CD4-positive, alpha-beta memory T cell (primary cell): Measurements from ENCODE around the gene HS2ST1. TPM values are rescaled to one million over a fixed set of nuclear protein-coding genes. Genes with fewer than 3 reads are reported as not detected.

Experiments
- CTCF ChIA-PET: fragments of 350-600 bp; sonication (Branson Sonifier 250); formaldehyde crosslinking; loops from one replicate; lab custom pipeline; 2021; ENCODE audit warnings: inconsistent platforms; ENCODE audit not compliant: partially characterized antibody; lab: Charles Lee
- POLR2A ChIA-PET: fragments of 350-600 bp; sonication (Branson Sonifier 250); formaldehyde crosslinking; loops from one replicate; lab custom pipeline; 2021; ENCODE audit not compliant: partially characterized antibody; lab: Charles Lee
- DNase-seq, 5 donors: peaks; one replicate each; pipeline versions ENCODE4 v3.0.0 to v3.0.0-alpha.2; 2020 to 2022; ENCODE audit warnings: mixed read lengths in 1 of 5
- H3K27ac ChIP-seq: one replicate; pipeline ENCODE4 v1.7.0; 2013; ENCODE audit warnings: low read depth, low read length
- H3K27me3 ChIP-seq: 2 replicates; pipeline ENCODE4 v1.7.0; 2013; ENCODE audit warnings: mild to moderate bottlenecking, low read length, moderate library complexity; ENCODE audit not compliant: insufficient read depth
- H3K36me3 ChIP-seq: 2 replicates; pipeline ENCODE4 v1.7.0; 2013; ENCODE audit warnings: mild to moderate bottlenecking, low read length, moderate library complexity; ENCODE audit not compliant: insufficient read depth
- H3K4me1 ChIP-seq: 2 replicates; pipeline ENCODE4 v1.7.0; 2013; ENCODE audit warnings: mild to moderate bottlenecking, low read length, moderate library complexity; ENCODE audit not compliant: insufficient read depth
- H3K4me3 ChIP-seq, 2 donors: one replicate each; pipeline ENCODE4 v1.7.0; 2013; ENCODE audit warnings: low read length in 2 of 2, mild to moderate bottlenecking in 1 of 2
- H3K9me3 ChIP-seq, 2 donors: one replicate each; pipeline ENCODE4 v1.7.0; 2013; ENCODE audit warnings: low read length in 2 of 2, control low read depth in 1 of 2; ENCODE audit not compliant: control insufficient read depth in 1 of 2
- H3K27ac Mint-ChIP-seq, 7 donors: one replicate each; pipeline ENCODE4 v1.8.0; 2020 to 2021; ENCODE audit warnings: mixed read lengths in 7 of 7, mild to moderate bottlenecking in 6 of 7, inconsistent platforms in 3 of 7, moderate library complexity in 3 of 7
- H3K27me3 Mint-ChIP-seq, 2 donors: one replicate each; pipeline ENCODE4 v1.8.0; 2020 to 2021; ENCODE audit warnings: mixed read lengths in 2 of 2
- H3K36me3 Mint-ChIP-seq, 2 donors: one replicate each; pipeline ENCODE4 v1.8.0; 2020 to 2021; ENCODE audit warnings: mixed read lengths in 2 of 2, inconsistent platforms in 1 of 2, mild to moderate bottlenecking in 1 of 2
- H3K4me1 Mint-ChIP-seq, 4 donors: one replicate each; pipeline ENCODE4 v1.8.0; 2020 to 2021; ENCODE audit warnings: mixed read lengths in 4 of 4, mild to moderate bottlenecking in 1 of 4
- H3K4me3 Mint-ChIP-seq, 8 donors: one replicate each; pipeline ENCODE4 v1.8.0; 2020 to 2021; ENCODE audit warnings: mixed read lengths in 8 of 8, mild to moderate bottlenecking in 7 of 8, moderate library complexity in 6 of 8, inconsistent platforms in 3 of 8
- H3K9me3 Mint-ChIP-seq, 8 donors: one replicate each; pipeline ENCODE4 v1.8.0; 2020 to 2021; ENCODE audit warnings: mixed read lengths in 8 of 8, mild to moderate bottlenecking in 5 of 8, inconsistent platforms in 3 of 8, moderate library complexity in 1 of 8
- intact Hi-C: fragments of 100-400 bp; cut with micrococcal nuclease; formaldehyde crosslinking; loops from one replicate; pipeline ENCODE4 v1.15.1; 2023
- polyA plus RNA-seq, 2 donors: library from polyadenylated mRNA; unstranded; fragments of 300-500 nt; fragmentation: Illumina TruSeq; gene quantifications; one replicate each; pipeline ENCODE4 v1.2.3, GENCODE V29; 2021
- total RNA-seq, 2 experiments: library from RNA; stranded (reverse); gene quantifications; one replicate each; pipeline ENCODE4 v1.2.3, GENCODE V29; 2021

Gene HS2ST1
- total and polyA plus RNA-seq, 4 experiments from 2014 or later, result 5.4 to 15.8 (median 11.2) TPM

DNA sequence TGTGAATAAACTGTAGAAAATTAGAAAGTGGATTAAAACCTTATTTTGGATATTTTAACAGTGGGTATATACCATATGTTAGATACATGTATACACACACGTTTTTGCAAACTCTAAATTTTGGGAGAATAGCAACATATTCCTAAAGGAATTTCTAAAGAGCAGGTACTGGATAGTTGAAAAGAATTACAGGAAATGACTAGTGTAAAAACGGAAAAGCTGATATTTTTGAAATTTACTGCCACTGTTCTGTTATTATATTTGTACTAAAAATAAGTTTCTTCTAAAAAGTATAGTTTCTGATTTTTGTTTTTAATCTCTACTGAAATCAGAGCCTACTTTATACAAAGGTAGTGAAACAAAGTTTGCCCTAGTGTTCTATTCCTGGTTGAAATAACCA is 114.1 kb downstream of the HS2ST1 start:
- Histone ChIP-seq H3K27me3 (no peaks in the 10 kb centered on the region), H3K27ac (no peak overlapping the region), H3K4me1 (no peaks in the 10 kb centered on the region), H3K9me3 (no peaks in the 10 kb centered on the region), H3K4me3 (no peak overlapping the region), H3K36me3 (no peaks in the 10 kb centered on the region)
- intact Hi-C loops, result no loop called here
- DNase-seq, result no peak
- POLR2A ChIA-PET, result no interaction called here
- Mint-ChIP-seq H3K4me1 (peaks cover 0 to 6% (median 1%) of the 10 kb centered on the region in 4 donors), H3K36me3 (no peaks in the 10 kb centered on the region), H3K27me3 (no peaks in the 10 kb centered on the region), H3K27ac (peak overlapping the region in 1 of 7 donors; percentile 57), H3K9me3 (no peaks in the 10 kb centered on the region), H3K4me3 (no peak overlapping the region)
- CTCF ChIA-PET, result no interaction called here

DNA sequence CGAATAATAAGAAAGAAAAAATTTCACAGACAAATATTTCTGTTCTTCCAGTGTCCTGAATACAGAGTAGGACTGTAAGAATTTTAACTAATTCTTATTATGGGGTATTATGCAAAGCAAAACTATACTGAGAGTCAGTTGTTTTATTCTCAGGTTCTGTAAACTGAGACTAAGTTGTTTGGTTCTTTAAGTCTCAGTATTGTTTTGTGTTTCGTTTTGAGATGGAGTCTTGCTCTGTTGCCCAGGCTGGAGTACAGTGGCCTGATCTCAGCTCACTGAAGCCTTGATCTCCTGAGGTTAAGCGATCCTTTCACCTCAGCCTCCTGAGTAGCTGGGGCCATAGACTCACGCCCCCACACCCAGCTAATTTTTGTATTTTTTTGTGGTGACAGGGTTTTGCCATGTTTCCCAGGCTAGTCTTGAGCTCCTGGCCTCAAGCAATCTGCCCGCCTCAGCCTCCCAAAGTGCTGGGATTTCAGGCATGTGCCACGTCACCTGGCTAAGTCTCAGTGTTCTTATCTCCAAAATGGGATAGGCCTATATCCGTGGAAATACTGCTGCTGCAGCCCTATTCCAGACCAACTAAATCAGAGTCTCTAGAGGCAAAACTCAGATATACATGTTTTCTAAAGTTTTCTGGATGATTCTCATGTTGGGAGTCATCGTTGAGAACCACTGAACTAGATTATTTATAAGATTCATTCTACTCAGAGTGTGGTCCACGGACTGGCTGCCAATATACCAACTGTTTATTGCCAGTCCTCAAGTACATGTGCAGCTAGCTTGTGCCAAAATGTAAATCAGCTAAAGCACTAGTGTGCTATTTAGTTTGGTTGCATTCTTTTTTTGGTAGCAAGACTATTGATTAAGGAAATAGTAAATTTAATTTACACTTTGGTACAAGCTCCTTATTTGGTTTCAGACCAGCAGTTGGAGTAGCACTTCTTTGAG is 116.6 kb downstream of the HS2ST1 start:
- DNase-seq, result no peak
- Histone ChIP-seq H3K27me3 (no peaks in the 10 kb centered on the region), H3K27ac (no peak overlapping the region), H3K4me3 (no peak overlapping the region), H3K9me3 (no peaks in the 10 kb centered on the region), H3K36me3 (no peaks in the 10 kb centered on the region), H3K4me1 (no peaks in the 10 kb centered on the region)
- Mint-ChIP-seq H3K4me3 (no peak overlapping the region), H3K36me3 (no peaks in the 10 kb centered on the region), H3K27me3 (no peaks in the 10 kb centered on the region), H3K9me3 (no peaks in the 10 kb centered on the region), H3K4me1 (peaks cover 0 to 5% (median under 1%) of the 10 kb centered on the region in 4 donors), H3K27ac (no peak overlapping the region)
- POLR2A ChIA-PET, result no interaction called here
- CTCF ChIA-PET, result no interaction called here
- intact Hi-C loops, result no loop called here

- intact Hi-C loops, result no loop called here
- DNase-seq, result no peak
- ChIA-PET POLR2A (no interaction called here), CTCF (no interaction called here)
- H3K27me3 ChIP-seq, result no peaks in the 10 kb centered on the region
- H3K9me3 Mint-ChIP-seq, result no peaks in the 10 kb centered on the region
- no peaks in the 10 kb centered on the region for H3K27me3 Mint-ChIP-seq
- H3K4me1 ChIP-seq, result no peaks in the 10 kb centered on the region
- H3K4me1 Mint-ChIP-seq, result peaks cover 0 to 7% (median 3%) of the 10 kb centered on the region in 4 donors
- no peak overlapping the region for H3K27ac ChIP-seq
- H3K4me3 ChIP-seq, result no peak overlapping the region
- H3K36me3 ChIP-seq, result no peaks in the 10 kb centered on the region
- no peaks in the 10 kb centered on the region for H3K36me3 Mint-ChIP-seq
- H3K27ac Mint-ChIP-seq, result no peak overlapping the region
- H3K9me3 ChIP-seq, result no peaks in the 10 kb centered on the region
- no peak overlapping the region for H3K4me3 Mint-ChIP-seq
Measured at GRCh38 chr1:87034351-87034750, 119.9 kb downstream of the HS2ST1 start.

GRCh38 chr1:87039096-87039495 is 124.7 kb downstream of the HS2ST1 start:
- Histone ChIP-seq H3K9me3 (no peaks in the 10 kb centered on the region), H3K36me3 (no peaks in the 10 kb centered on the region), H3K27me3 (no peaks in the 10 kb centered on the region), H3K4me3 (no peak overlapping the region), H3K27ac (no peak overlapping the region), H3K4me1 (no peaks in the 10 kb centered on the region)
- ChIA-PET POLR2A (no interaction called here), CTCF (no interaction called here)
- Mint-ChIP-seq H3K27ac (no peak overlapping the region), H3K36me3 (no peaks in the 10 kb centered on the region), H3K4me1 (peaks cover 4 to 14% (median 9%) of the 10 kb centered on the region in 4 donors), H3K27me3 (no peaks in the 10 kb centered on the region), H3K4me3 (no peak overlapping the region), H3K9me3 (no peaks in the 10 kb centered on the region)
- intact Hi-C loops, result no loop called here
- DNase-seq, result no peak

GRCh38 chr1:87042111-87042811 is 127.8 kb downstream of the HS2ST1 start:
- Histone ChIP-seq H3K27me3 (no peaks in the 10 kb centered on the region), H3K4me1 (peaks cover 22% of the 10 kb centered on the region), H3K27ac (no peak overlapping the region), H3K4me3 (no peak overlapping the region), H3K9me3 (no peaks in the 10 kb centered on the region), H3K36me3 (no peaks in the 10 kb centered on the region)
- no peak overlapping the region for H3K4me3 Mint-ChIP-seq
- POLR2A ChIA-PET, result no interaction called here
- intact Hi-C loops, result loop anchor here (10.0 kb wide), 2 partner anchors 127 to 337 kb away; partner anchors contain the start of genes HS2ST1, SELENOF and SH3GLB1
- peaks cover 23 to 29% (median 26%) of the 10 kb centered on the region in 4 donors for H3K4me1 Mint-ChIP-seq
- peak overlapping the region in 1 of 7 donors; percentile 62 for H3K27ac Mint-ChIP-seq
- DNase-seq, result no peak
- H3K27me3 Mint-ChIP-seq, result no peaks in the 10 kb centered on the region
- CTCF ChIA-PET, result no interaction called here
- H3K36me3 Mint-ChIP-seq, result peaks cover 5 to 14% of the 10 kb centered on the region in 2 donors
- peaks cover 0 to 3% (median under 1%) of the 10 kb centered on the region in 8 donors for H3K9me3 Mint-ChIP-seq

- Mint-ChIP-seq H3K4me1 (peaks cover 22 to 31% (median 27%) of the 10 kb centered on the region in 4 donors), H3K27ac (peak overlapping the region; percentile 62 to 98 (median 96)), H3K27me3 (no peaks in the 10 kb centered on the region), H3K4me3 (peak overlapping the region in 3 of 8 donors; percentile 55 to 73 (median 56)), H3K36me3 (peaks cover 5 to 14% of the 10 kb centered on the region in 2 donors), H3K9me3 (peaks cover 0 to 9% (median 6%) of the 10 kb centered on the region in 8 donors)
- Histone ChIP-seq H3K27me3 (no peaks in the 10 kb centered on the region), H3K4me3 (no peak overlapping the region), H3K27ac (no peak overlapping the region), H3K36me3 (no peaks in the 10 kb centered on the region), H3K4me1 (peaks cover 22% of the 10 kb centered on the region), H3K9me3 (no peaks in the 10 kb centered on the region)
- POLR2A ChIA-PET, result interaction anchor here (1.0 kb wide), 1 partner anchor 130 kb away, joined by 5 read pairs; the partner anchor contains the start of genes HS2ST1 and SELENOF
- DNase-seq, result no peak
- intact Hi-C loops, result loop anchor here (10.0 kb wide), 2 partner anchors 130 to 340 kb away; partner anchors contain the start of genes HS2ST1, SELENOF and SH3GLB1
- CTCF ChIA-PET, result no interaction called here
Measured at GRCh38 chr1:87044424-87044823, 130.0 kb downstream of the HS2ST1 start.
